ENCODE measurements around the gene DCUN1D2.

The DCUN1D2 gene

DNA sequence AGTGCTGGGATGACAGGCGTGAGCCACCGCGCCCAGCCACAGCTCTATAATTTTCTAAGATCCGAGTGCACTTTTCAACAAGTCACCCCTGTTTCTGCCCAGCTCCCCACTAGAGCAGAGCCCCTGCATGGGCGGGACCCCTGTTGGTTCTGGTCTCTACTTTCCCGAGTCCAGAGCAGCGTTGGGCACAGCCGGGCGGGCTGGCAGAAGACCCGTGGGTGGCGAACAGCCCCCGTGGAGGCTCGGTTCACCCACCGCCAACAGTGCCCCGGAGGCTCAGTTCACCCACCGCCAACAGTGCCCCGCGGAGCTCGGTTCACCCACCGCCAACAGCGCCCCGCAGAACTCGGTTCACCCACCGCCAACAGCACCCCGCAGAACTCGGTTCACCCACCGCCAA, 78.1 kb downstream of the DCUN1D2 start:
- Histone ChIP-seq H3K36me3 (ENCODE audit: control insufficient read depth, insufficient read depth, low read length) (no peaks in the 10 kb centered on the region), H3K27ac (ENCODE audit: insufficient read depth, low read length, poor library complexity, severe bottlenecking) (no peak overlapping the region), H3K4me3 (ENCODE audit: insufficient read depth, low read depth, low read length, poor library complexity, severe bottlenecking) (no peak overlapping the region), H3K4me1 (ENCODE audit: control insufficient read depth, insufficient read depth, low read length, poor library complexity, severe bottlenecking) (no peaks in the 10 kb centered on the region), H3K27me3 (replicated peaks; ENCODE audit: control insufficient read depth, insufficient read depth, low read length, poor library complexity, severe bottlenecking) (peaks cover 5% of the 10 kb centered on the region), H3K9me3 (ENCODE audit: control insufficient read depth, low read length) (no peaks in the 10 kb centered on the region)
- no peak for DNase-seq

DNA sequence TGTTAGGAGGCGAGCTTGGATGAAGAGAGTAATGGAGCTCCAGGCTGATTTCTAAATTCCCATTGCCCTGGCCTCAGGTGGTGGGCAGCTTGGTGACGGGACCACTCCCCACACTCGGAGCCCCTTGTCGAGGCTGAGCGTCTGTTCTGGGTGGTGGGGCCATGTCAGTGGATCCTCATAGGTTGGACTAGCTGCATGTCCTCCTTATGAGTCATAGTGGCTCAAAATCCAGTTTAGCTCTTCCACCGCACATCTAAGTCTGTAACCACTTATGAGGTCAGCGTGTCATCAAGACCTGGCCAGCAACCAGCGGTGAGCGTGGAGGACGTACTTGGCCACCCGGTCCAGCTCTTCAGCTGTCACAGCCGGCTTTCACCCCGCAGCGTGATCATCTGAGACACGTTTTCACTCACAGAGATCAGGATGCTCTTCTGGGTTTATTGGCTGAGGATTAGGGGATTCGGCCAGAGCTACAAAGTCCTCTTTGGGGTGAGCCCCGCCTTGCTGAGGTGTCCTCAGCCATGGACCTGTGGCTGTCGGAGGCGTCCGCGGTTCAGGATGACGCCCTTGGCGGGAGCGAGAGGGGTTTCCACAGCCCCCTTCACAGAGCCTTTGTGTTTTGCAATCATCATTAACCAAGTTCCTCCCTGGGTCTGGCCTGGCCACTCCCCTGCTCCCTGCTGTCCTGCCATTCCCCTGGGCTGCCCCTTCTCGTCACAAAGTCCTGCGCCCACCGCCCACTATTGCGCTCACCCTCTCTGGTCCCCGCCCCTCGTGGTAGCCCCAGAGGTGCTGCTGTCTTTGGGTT, 79.1 kb downstream of the DCUN1D2 start:
- Histone ChIP-seq H3K4me3 (ENCODE audit: insufficient read depth, low read depth, low read length, poor library complexity, severe bottlenecking) (no peak overlapping the region), H3K27me3 (replicated peaks; ENCODE audit: control insufficient read depth, insufficient read depth, low read length, poor library complexity, severe bottlenecking) (peaks cover 5% of the 10 kb centered on the region), H3K9me3 (ENCODE audit: control insufficient read depth, low read length) (no peaks in the 10 kb centered on the region), H3K4me1 (ENCODE audit: control insufficient read depth, insufficient read depth, low read length, poor library complexity, severe bottlenecking) (no peaks in the 10 kb centered on the region), H3K36me3 (ENCODE audit: control insufficient read depth, insufficient read depth, low read length) (no peaks in the 10 kb centered on the region), H3K27ac (ENCODE audit: insufficient read depth, low read length, poor library complexity, severe bottlenecking) (no peak overlapping the region)
- no peak for DNase-seq

DNA sequence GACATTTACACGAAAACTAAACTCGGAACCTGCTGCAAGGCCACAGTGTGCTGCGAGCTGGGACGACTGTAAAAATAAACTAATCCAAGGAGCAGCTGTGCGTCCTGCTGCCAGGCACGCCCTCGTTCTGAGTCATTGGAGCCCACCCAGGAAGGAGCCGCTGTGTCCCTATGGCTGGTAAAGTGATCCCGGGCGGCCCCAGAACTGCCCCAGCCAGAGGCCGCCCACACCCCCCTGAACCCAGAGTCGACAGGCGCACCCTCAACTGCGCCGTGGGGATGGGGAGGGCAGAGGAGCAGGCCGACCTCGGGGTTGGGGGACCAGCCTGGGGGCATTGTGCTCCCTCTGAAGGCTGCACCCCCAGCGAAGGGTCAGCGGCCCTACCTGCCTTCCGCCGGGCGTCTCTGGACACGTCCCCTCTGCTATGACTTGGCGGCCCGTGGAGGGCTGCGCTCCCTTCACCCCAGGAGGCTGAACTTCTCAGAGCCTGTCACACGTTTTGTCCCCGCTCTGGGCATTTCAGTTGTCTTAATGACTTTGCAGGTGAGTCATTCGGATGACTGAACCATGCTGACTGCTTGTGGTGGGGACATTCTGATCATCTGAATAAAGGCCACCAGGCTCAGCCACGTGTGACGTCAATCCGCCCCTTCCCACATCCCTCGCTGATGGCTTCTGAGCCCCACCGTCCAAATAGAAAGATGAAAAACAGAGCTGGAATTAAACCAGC, 79.9 kb downstream of the DCUN1D2 start:
- no peaks in the 10 kb centered on the region for H3K36me3 ChIP-seq (ENCODE audit: control insufficient read depth, insufficient read depth, low read length)
- H3K27me3 ChIP-seq (replicated peaks; ENCODE audit: control insufficient read depth, insufficient read depth, low read length, poor library complexity, severe bottlenecking), result peaks cover 5% of the 10 kb centered on the region
- no peaks in the 10 kb centered on the region for H3K9me3 ChIP-seq (ENCODE audit: control insufficient read depth, low read length)
- H3K4me3 ChIP-seq (ENCODE audit: insufficient read depth, low read depth, low read length, poor library complexity, severe bottlenecking), result no peak overlapping the region
- H3K27ac ChIP-seq (ENCODE audit: insufficient read depth, low read length, poor library complexity, severe bottlenecking), result no peak overlapping the region
- no peaks in the 10 kb centered on the region for H3K4me1 ChIP-seq (ENCODE audit: control insufficient read depth, insufficient read depth, low read length, poor library complexity, severe bottlenecking)
- no peak for DNase-seq

DNA sequence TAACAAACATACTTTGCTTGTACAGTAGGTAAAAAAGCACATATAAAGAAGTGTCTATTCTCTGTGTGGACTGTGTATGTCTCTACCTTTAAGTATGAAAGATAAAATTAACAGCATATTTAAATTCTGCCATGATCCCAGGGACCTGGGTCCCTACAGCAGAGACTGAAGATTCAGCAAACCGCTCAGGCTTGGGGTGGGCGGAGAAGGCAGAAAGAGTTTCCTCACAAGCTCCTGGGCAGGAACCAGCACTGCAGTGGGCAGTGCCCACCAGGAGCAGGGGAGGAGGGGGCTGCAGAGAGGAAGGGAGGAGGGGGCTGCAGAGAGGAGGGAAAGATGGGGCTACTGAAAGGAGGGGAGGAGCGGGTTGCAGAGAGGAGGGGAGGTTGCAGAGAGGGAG, 81.9 kb downstream of the DCUN1D2 start:
- Histone ChIP-seq H3K36me3 (ENCODE audit: control insufficient read depth, insufficient read depth, low read length) (no peaks in the 10 kb centered on the region), H3K9me3 (ENCODE audit: control insufficient read depth, low read length) (no peaks in the 10 kb centered on the region), H3K27me3 (replicated peaks; ENCODE audit: control insufficient read depth, insufficient read depth, low read length, poor library complexity, severe bottlenecking) (peaks cover 5% of the 10 kb centered on the region), H3K4me3 (ENCODE audit: insufficient read depth, low read depth, low read length, poor library complexity, severe bottlenecking) (no peak overlapping the region), H3K4me1 (ENCODE audit: control insufficient read depth, insufficient read depth, low read length, poor library complexity, severe bottlenecking) (no peaks in the 10 kb centered on the region), H3K27ac (ENCODE audit: insufficient read depth, low read length, poor library complexity, severe bottlenecking) (no peak overlapping the region)
- DNase-seq, result no peak

DNA sequence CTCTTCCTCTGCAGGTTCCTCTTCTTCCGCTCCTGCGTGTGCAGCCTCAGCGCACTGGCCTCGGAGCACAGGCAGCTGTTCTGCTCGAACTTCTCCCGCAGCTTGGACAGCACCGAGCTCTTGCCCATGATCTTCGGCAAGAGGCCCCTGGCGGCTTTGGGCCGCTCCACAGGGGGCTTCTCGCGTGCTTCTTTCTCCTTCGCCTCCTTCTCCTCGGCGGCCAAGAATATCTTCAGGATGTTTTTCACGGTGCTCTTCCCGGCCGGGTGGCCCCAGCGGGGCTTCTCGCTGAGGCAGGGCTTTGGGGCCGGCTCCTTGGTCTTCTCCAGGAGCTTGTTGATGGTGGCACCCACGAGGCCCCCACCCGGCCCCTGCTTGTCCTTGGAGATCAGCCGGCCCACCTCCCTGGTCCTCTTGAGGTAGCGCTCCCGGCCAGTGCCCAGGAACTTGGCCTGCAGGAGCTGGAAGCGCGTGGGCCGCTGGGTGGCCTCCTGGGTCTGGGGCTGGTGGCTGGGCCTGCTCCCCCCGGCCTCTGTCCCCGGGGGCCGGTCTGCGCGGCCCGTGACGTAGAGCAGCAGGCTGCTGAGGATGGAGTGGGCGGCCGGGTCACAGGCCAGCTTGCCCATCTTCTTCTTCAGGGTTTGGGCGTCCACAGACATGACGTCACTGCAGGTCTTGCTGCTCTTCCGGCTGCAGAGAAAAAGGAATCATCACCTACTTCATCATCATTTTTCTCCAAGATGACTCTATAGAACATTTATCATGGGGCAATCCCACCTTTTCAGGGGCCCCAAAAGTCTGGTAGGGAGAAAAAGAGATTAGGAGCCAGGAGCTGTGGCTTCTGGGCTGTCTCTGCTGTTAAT, 82.7 kb downstream of the DCUN1D2 start:
- no peak for DNase-seq
- Histone ChIP-seq H3K27me3 (replicated peaks; ENCODE audit: control insufficient read depth, insufficient read depth, low read length, poor library complexity, severe bottlenecking) (peaks cover 5% of the 10 kb centered on the region), H3K36me3 (ENCODE audit: control insufficient read depth, insufficient read depth, low read length) (no peaks in the 10 kb centered on the region), H3K9me3 (ENCODE audit: control insufficient read depth, low read length) (no peaks in the 10 kb centered on the region), H3K4me1 (ENCODE audit: control insufficient read depth, insufficient read depth, low read length, poor library complexity, severe bottlenecking) (no peaks in the 10 kb centered on the region), H3K4me3 (ENCODE audit: insufficient read depth, low read depth, low read length, poor library complexity, severe bottlenecking) (no peak overlapping the region), H3K27ac (ENCODE audit: insufficient read depth, low read length, poor library complexity, severe bottlenecking) (no peak overlapping the region)

- Histone ChIP-seq H3K4me3 (ENCODE audit: insufficient read depth, low read depth, low read length, poor library complexity, severe bottlenecking) (no peak overlapping the region), H3K4me1 (ENCODE audit: control insufficient read depth, insufficient read depth, low read length, poor library complexity, severe bottlenecking) (no peaks in the 10 kb centered on the region), H3K27me3 (replicated peaks; ENCODE audit: control insufficient read depth, insufficient read depth, low read length, poor library complexity, severe bottlenecking) (peaks cover 5% of the 10 kb centered on the region), H3K36me3 (ENCODE audit: control insufficient read depth, insufficient read depth, low read length) (no peaks in the 10 kb centered on the region), H3K27ac (ENCODE audit: insufficient read depth, low read length, poor library complexity, severe bottlenecking) (no peak overlapping the region), H3K9me3 (ENCODE audit: control insufficient read depth, low read length) (no peaks in the 10 kb centered on the region)
- DNase-seq, result no peak
Measured at GRCh38 chr13:113407103-113407530, 83.4 kb downstream of the DCUN1D2 start.

- Histone ChIP-seq H3K4me3 (ENCODE audit: insufficient read depth, low read depth, low read length, poor library complexity, severe bottlenecking) (no peak overlapping the region), H3K27me3 (replicated peaks; ENCODE audit: control insufficient read depth, insufficient read depth, low read length, poor library complexity, severe bottlenecking) (peaks cover 5% of the 10 kb centered on the region), H3K9me3 (ENCODE audit: control insufficient read depth, low read length) (no peaks in the 10 kb centered on the region), H3K4me1 (ENCODE audit: control insufficient read depth, insufficient read depth, low read length, poor library complexity, severe bottlenecking) (no peaks in the 10 kb centered on the region), H3K27ac (ENCODE audit: insufficient read depth, low read length, poor library complexity, severe bottlenecking) (no peak overlapping the region), H3K36me3 (ENCODE audit: control insufficient read depth, insufficient read depth, low read length) (no peaks in the 10 kb centered on the region)
- no peak for DNase-seq
Measured at GRCh38 chr13:113406321-113407102, 84.0 kb downstream of the DCUN1D2 start.
